NOMO-1 (cell line): ENCODE data around the gene PDXP.
A peak's percentile ranks its signal among the peaks of the same experiment; 100 is the strongest.

Experiments used
- DNase-seq, 2 experiments: peaks; one replicate each; lab custom pipeline; 2025; ENCODE audit not compliant: unreplicated experiment in 2 of 2; lab: John Stamatoyannopoulos, UW

The PDXP gene

DNA sequence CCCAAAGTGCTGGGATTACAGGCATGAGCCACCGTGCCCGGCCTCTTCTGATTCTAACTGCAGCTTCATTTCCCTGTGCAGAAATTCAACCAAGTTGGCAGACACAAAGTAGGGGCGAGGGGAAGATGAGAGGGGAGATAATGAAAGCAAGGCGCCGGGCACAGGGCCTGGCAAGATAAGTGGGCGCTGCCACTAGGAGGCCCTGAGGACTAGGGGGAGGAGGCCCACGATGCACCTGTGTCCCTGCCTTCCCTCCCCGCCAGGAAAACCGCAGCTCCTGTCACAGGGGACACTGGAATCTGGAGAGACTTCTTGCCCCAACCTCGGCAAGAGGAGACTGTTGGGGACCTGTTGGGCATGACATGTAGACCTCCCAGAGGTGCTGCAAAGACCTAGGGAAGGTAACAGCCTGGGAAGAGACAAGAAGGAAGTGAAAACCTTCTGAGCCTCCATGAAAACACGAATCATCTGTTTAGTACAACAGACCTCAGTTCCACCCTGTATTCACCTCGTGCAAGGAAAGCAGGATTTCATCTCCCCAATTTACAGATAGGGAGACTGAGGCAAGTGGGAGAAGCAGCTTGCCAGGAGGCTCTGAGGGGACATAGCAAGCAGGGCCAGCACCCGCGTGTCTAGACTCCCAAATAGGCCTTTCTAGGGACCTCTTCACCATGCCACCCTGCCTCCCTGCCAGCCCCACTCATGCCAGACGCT, 13.8 kb downstream of the PDXP start:
- DNase-seq, result peak in 1 of 2 experiments; percentile 15

DNA sequence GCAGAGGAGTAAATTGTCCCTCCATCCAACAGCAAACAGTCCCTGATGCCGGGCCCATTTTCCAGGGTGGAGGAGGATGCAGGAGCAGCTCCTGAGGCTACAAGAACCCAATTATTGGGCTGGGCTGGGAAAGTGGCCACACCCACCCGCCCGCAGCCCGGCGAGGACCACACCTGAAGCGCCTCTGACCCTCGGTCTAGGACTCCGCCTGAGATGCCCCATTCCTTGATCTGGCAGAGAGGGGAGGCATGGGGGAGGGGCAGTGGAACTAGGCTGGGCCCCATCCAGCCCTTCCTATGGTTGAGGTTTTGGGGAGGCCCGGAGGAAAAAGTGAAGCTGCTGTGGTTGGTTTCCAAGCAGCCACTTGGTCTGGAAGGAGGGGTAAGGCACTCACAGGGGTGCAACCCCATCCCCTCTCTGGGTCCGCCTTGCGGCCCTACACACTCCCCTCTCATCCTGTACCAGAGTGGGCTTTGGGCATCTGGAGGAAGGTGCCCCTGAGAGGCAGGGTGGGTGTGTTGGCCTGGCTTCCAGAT, 14.5 kb downstream of the PDXP start:
- DNase-seq, result no peak

GRCh38 chr22:37674248-37674647, 15.7 kb downstream of the PDXP start:
- no peak for DNase-seq

DNA sequence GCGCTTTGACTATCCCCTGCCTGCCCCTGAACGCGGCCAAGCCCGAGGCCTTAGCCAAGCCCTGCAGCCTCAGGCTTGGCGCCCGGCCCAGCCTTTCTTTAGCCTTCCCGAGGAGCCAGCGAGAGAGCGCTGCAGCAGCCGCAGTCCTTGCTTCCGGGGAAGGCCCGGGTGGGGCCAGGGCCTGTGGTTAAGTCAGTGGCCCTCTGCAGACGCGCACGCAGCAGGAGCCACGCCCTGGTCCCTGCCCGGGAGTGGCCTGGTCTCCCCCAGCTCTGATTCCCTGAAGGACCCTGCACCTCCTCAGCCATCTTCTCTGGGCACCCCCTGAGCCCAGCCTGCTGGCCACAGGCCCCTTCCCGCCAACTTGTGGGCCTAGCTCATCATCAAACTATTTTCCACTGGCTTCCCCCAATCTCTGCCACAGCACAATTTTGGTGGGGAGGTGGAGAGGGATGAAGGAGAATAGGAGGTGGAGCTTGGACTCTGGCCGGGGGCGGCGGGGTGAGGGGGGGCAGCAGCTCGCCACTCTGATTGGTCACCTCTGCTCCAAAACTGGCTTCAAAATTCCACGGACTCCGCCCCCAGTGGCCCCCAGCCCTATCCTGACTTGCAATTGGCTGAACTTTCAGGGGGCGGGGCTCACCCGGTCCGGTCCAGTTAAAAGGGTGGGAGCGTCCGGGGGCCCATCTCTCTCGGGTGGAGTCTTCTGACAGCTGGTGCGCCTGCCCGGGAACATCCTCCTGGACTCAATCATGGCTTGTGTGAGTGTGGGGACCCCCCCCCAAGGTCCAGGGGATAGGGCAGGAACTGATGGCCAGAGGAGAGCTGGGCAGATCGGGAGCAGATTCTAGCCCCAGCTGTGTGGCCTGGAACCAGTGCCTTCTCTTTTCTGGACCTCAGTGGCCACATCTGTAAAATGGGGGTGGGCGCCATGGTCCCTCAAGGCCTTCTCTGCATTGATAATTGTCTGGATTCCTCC, 16.7 kb downstream of the PDXP start, which contains the start of gene LGALS1:
TSS of gene LGALS1 (plus strand) at position 686 of the 979 bp plus-strand sequence. CDS start at position 753, 67 bp downstream.
- DNase-seq, result peak; percentile 94

DNA sequence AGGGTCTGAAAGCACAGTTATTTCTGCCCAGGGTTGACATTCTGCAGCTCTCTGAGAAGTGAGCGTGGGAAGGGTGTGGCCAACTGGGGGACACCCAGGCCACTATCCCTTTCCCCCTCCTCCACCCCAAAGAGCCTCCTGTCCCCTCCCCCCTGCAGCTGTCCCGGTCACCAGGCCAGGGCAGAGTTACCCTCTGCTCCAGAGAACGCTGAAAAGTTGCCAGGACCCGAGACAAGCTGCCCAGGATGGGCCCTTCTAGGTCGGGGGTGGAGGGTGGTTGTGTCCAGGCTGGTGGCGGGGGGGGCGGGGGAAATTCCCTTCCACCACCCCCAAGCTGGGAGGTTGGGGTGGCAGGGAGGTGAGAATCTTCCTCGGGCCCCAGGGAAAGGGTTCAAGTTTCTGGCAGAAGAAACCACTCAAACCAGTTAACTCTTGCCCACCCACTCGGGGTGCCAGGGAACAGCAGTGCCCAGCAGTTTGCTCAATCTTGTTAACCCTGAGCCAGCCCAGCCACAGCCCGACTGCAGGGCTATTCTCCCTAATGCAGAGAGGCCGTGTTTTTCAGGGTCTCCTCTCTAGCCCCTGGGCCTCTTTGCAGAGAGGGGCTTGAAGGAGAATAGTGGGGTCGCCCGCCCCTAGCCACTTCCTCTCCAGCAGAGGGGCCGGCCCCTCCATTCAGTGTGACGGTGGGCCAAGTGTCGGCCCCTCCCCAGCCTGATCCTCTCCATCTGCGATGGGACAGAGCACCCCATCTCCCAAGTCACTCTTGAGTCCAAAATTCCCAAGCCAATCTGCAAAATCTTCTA, 17.6 kb downstream of the PDXP start:
- peak in 1 of 2 experiments; percentile 24 for DNase-seq

- DNase-seq, result peak; percentile 91 to 94
Observed at GRCh38 chr22:37676736-37677492, 18.4 kb downstream of the PDXP start.

GRCh38 chr22:37677493-37677974, 19.0 kb downstream of the PDXP start:
- no peak for DNase-seq

GRCh38 chr22:37678372-37678771, 19.8 kb downstream of the PDXP start:
- DNase-seq, result no peak

DNA sequence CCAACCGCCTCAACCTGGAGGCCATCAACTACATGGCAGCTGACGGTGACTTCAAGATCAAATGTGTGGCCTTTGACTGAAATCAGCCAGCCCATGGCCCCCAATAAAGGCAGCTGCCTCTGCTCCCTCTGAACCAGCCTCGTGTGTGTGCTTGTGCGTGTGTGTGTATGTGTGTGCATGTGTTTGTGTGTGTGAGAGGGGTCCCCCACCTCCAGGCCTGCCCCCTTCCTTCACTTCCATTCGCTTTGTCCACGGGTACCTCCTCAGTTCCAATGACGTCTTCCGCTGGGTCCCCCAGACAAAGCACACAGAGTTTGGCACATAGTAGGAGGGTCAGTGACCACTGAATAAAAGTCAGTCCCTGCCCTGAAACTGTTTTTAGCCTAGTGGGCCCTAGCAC, 21.1 kb downstream of the PDXP start:
- DNase-seq, result no peak

- DNase-seq, result no peak
Observed at GRCh38 chr22:37680191-37680851, 21.8 kb downstream of the PDXP start.

GRCh38 chr22:37681001-37681424, 22.5 kb downstream of the PDXP start:
- DNase-seq, result no peak

DNA sequence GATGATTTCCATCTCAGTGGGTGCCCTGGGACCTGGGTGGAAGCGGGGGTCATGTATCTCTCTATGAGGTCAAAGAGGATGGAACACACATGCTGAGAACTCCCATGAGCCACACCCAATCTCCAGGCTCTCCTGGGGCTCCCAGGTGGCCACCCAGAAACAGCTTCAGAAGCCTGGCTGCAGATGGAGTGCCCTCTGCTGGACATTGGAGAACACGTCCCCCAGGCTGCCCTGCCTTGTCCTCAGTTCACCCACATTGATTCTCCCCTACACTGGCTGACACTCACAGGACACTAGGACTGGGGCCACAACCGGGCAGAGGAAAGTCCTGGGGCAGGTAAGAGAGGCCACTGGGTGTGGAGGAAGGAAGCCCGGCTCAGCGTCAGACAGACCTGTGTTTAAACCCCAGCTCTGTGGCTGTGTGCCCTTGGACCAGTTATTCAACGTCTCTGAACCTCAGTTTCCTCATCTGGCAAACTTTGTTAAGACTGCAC, 23.1 kb downstream of the PDXP start:
- DNase-seq, result peak; percentile 64 to 70

GRCh38 chr22:37684803-37685615, 26.5 kb downstream of the PDXP start:
- peak in 1 of 2 experiments; percentile 14 for DNase-seq

GRCh38 chr22:37686002-37686982, 27.8 kb downstream of the PDXP start, which contains the start of gene NOL12:
Gene NOL12 (plus strand): TSS chr22:37686343. CDS start chr22:37686393, 50 bp downstream.
- peak; percentile 61 to 72 for DNase-seq

GRCh38 chr22:37690407-37690806, 31.9 kb downstream of the PDXP start:
- no peak for DNase-seq

- no peak for DNase-seq
Observed at GRCh38 chr22:37690901-37691504, 32.5 kb downstream of the PDXP start.
